AG04450 (cell line): ENCODE data around the gene HOMER1. TPM values are rescaled to one million over a fixed set of nuclear protein-coding genes. Genes with fewer than 3 reads are reported as not detected.
"Not testable (repeated sequence)": the region's sequence is repeated elsewhere in the genome, so short reads cannot be mapped to it uniquely, and the experiment has no call there.

Experiments used
- CTCF ChIA-PET: fragments of 300-600, 350-600 bp; formaldehyde crosslinking; extraction: SDS; loops from one replicate; lab custom pipeline; 2022; ENCODE audit warnings: antibody characterized with exemption, inconsistent platforms; lab: Charles Lee
- POLR2A ChIA-PET: fragments of 350-600 bp; formaldehyde crosslinking; extraction: SDS; loops from one replicate; lab custom pipeline; 2021; ENCODE audit warnings: antibody characterized with exemption, inconsistent platforms; lab: Yijun Ruan, JAX
- DNase-seq: peaks from one replicate; pipeline ENCODE4 v3.0.0-alpha.2; 2011; ENCODE audit warnings: low read depth, low spot score
- H3K27ac ChIP-seq: one replicate; pipeline ENCODE4 v1.5.1; 2012; ENCODE audit warnings: low read depth, low read length, control low read depth
- H3K27me3 ChIP-seq: one replicate; pipeline ENCODE4 v1.6.0; 2012; ENCODE audit warnings: low read length; ENCODE audit not compliant: control insufficient read depth, insufficient read depth
- H3K4me3 ChIP-seq: 2 replicates; pipeline ENCODE4 v1.5.1; 2011; ENCODE audit warnings: mild to moderate bottlenecking, low read depth, low read length, control low read depth
- H3K9me3 ChIP-seq: 2 replicates; pipeline ENCODE4 v1.5.1; 2012; ENCODE audit warnings: low read length; ENCODE audit not compliant: control insufficient read depth, insufficient read depth
- polyA plus RNA-seq: library from polyadenylated mRNA; depleted of rRNA; stranded (reverse); fragments of >200 nt; gene quantifications from 2 replicates; pipeline ENCODE4 v1.2.3, GENCODE V29; 2011
- TF ChIP-seq, protein P1 (sequence below): IDR thresholded peaks from 2 replicates; pipeline ENCODE4 v1.5.1; 2011; ENCODE audit warnings: low read depth, low read length, control low read depth, inconsistent platforms

HOMER1 gene
- polyA plus RNA-seq, 1 experiment = 5.1 TPM

DNA sequence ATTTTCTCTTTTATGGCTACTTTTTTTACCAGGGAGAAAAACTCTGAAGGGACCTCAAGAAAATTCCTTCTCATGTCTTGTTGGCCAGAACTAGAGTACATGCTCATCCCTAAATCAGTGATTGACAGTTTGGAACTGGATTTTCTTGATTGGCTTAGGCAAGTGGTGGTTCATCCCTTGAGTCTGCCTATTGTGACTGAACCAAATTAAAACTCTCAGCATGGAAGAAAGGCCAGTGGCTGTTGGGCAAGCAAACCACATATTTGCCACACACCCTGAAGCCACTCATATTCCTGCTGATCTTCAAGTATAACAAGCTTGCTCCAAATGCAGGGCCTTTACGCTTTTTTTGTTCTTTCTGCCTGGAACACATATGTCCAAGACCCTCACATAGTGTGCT lies 7.2 kb upstream of the HOMER1 start:
- POLR2A ChIA-PET = no interaction called here
- no peak for DNase-seq
- 0 out of 2 replicates have a peak, but pooled peaks cover 4% of the 10 kb centered on the region for H3K9me3 ChIP-seq
- TF ChIP-seq, protein P1, sequence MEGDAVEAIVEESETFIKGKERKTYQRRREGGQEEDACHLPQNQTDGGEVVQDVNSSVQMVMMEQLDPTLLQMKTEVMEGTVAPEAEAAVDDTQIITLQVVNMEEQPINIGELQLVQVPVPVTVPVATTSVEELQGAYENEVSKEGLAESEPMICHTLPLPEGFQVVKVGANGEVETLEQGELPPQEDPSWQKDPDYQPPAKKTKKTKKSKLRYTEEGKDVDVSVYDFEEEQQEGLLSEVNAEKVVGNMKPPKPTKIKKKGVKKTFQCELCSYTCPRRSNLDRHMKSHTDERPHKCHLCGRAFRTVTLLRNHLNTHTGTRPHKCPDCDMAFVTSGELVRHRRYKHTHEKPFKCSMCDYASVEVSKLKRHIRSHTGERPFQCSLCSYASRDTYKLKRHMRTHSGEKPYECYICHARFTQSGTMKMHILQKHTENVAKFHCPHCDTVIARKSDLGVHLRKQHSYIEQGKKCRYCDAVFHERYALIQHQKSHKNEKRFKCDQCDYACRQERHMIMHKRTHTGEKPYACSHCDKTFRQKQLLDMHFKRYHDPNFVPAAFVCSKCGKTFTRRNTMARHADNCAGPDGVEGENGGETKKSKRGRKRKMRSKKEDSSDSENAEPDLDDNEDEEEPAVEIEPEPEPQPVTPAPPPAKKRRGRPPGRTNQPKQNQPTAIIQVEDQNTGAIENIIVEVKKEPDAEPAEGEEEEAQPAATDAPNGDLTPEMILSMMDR = no peak
- no peaks in the 10 kb centered on the region for H3K27me3 ChIP-seq
- H3K27ac ChIP-seq = no peak overlapping the region
- H3K4me3 ChIP-seq = no peak overlapping the region
- CTCF ChIA-PET = no interaction called here

DNA sequence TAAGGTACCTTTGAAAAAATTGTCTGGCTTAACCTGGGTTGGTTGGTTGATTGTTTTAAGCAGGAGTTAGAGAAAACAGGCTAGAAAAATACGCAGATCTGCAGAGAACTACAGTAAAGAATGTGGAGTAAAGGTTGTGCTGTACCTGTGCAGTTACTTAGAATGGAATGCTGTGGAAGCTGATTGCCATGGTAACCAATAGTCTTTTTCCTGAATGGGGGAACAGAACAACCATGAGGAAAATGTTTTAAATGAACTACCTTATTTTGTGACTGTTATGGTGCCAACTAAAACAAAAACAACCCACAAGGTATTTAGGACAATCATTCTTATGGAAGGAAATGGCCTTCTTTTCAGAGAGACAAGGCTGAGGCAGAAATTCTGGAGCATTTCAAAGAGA lies 4.8 kb upstream of the HOMER1 start:
- CTCF ChIA-PET = no interaction called here
- H3K27me3 ChIP-seq = no peaks in the 10 kb centered on the region
- no peaks in the 10 kb centered on the region for H3K9me3 ChIP-seq
- H3K4me3 ChIP-seq = no peak overlapping the region
- POLR2A ChIA-PET = interaction anchor here (0.5 kb wide), 1 partner anchor 22 kb away, joined by 3 read pairs; no protein-coding TSS in a partner anchor
- H3K27ac ChIP-seq = no peak overlapping the region
- no peak for DNase-seq
- TF ChIP-seq, protein P1 = no peak

DNA sequence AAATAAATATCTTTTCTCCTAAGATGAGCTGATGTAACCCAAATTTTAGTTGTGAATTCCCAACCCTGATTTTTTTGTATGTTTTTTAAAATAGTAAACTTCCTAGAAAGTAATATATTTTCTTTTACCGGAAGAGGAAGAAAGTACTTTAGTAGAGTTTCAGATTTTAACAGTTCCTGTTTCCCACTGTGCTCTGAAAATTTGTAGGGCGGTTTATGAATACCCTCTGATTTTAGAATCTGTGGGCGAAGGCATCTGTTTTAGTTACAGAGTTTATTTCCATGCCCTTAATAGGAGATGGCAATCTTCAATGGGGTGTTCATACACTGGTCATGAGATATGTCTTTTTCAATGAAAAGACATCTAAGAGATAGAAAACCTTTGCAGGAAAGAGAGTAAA lies 3.7 kb upstream of the HOMER1 start:
- Histone ChIP-seq H3K4me3 (no peak overlapping the region), H3K9me3 (no peaks in the 10 kb centered on the region; the same call in 1 of the 2 replicates), H3K27me3 (no peaks in the 10 kb centered on the region), H3K27ac (no peak overlapping the region)
- DNase-seq = no peak
- ChIA-PET POLR2A (no interaction called here), CTCF (interaction anchor here (0.5 to 1.6 kb wide), 3 partner anchors 75 to 566 kb away, joined by 5 read pairs; no protein-coding TSS in a partner anchor)
- TF ChIP-seq, protein P1 = no peak

DNA sequence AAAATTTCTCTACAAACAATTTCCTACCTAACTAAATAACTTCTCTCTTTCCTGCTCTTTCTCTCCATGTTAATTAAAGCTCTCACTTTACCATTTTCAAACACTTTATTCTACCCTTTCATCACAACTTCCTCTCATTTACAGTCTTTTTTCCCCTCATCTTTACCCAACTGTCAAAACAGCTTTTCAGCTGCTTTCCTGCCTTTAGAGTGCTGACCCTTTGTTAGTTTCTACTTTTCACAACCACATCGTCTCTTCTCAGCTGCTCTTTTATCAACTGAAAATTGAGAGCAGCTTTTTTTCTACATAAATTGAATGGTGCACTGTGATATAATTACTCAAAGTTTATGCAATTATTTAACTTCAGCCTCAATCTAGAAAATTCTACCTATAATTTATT lies 3.1 kb upstream of the HOMER1 start:
- Histone ChIP-seq H3K4me3 (no peak overlapping the region), H3K27ac (no peak overlapping the region), H3K27me3 (no peaks in the 10 kb centered on the region), H3K9me3 (no peaks in the 10 kb centered on the region; the same call in 1 of the 2 replicates)
- ChIA-PET CTCF (interaction anchor here (0.5 to 1.6 kb wide), 4 partner anchors 76 to 567 kb away, joined by 5 to 7 read pairs (median 5); no protein-coding TSS in a partner anchor), POLR2A (no interaction called here)
- TF ChIP-seq, protein P1 = no peak
- DNase-seq = no peak

DNA sequence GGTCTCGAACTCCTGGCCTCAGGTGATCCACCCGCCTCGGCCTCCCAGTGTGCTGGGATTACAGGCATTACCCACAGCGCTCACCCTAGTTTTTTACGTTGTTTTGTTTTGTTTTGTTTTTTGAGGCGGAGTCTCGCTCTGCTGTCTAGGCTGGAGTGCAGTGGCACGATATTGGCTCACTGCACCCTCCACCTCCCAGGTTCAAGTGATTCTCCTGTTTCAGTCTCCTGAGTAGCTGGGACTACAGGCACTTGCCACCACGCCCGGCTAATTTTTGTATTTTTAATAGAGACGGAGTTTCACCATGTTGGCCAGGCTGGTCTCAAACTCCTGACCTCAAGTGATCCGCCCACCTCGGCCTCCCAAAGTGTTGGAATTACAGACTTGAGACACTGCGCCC lies 2.4 kb upstream of the HOMER1 start:
- H3K9me3 ChIP-seq, H3K27me3 ChIP-seq, H3K27ac ChIP-seq, DNase-seq, H3K4me3 ChIP-seq, POLR2A ChIA-PET: not testable (repeated sequence)
- CTCF ChIA-PET = interaction anchor here (1.0 to 1.6 kb wide), 3 partner anchors 383 to 567 kb away, joined by 5 to 7 read pairs (median 5); no protein-coding TSS in a partner anchor
